Measurements from ENCODE around the gene PRKCH.
A peak's percentile ranks its signal among the peaks of the same experiment; 100 is the strongest.
"Not testable (repeated sequence)": the region's sequence is repeated elsewhere in the genome, so short reads cannot be mapped to it uniquely, and the experiment has no call there.

PRKCH gene

DNA sequence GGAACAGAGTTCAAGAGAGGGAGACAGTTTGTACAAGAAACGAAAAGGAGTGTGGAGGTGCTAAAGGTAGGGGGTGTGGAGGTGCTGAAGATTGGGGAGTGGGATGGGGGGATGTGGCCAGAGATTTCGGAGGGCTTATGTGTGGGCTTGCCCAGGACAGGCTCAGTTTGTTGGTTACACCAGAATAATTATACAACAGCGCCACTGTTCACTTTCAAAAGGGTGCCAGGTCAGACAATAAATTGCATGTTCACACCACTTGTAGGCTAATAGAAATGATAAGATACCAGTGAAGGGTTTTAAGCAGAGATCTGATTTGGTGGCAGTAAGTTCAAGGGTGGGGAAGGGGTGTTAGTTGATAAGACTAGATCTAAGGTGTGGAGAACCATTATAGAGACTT lies 75.3 kb downstream of the PRKCH start:
- DNase-seq: no peak

GRCh38 chr14:61397615-61398014 lies 76.2 kb downstream of the PRKCH start:
- no peak for DNase-seq

DNA sequence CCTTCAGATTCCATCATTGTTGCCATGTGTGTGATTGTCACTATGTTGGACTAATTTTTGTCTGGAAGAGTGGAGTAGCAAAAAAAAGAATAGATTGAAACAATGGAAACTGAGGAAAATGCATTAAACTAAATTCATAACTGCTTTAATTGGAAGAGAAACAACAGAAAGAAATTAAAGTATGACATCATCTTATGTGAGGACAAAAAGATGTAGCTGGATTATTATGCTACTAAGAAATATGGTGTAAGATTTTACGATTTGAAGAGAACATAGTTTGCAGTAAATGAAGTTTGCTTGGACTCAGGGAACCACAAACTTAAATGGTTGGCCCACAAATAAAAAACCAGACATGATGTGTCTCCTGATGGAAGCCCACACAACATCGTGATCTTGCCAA lies 76.8 kb downstream of the PRKCH start:
- DNase-seq: no peak

DNA sequence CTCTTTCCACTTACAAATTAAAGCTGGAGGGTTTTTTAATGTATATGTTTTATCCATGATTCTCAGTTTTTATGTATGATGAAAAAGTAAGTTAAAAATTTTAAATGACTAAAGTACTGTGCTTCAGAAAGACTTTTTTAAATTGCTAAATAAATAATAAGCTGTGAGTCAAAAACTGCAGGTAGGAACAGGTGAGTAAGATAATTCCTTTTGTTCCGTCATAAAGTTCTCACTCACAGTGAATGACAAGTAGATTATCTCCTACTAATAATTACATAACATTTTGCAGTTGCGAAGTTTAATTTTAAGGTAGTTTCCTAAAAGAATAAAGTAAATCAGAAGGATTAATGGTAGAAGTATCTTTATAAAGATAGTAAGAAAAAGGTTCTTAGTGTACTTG lies 78.0 kb downstream of the PRKCH start:
- DNase-seq: no peak

DNA sequence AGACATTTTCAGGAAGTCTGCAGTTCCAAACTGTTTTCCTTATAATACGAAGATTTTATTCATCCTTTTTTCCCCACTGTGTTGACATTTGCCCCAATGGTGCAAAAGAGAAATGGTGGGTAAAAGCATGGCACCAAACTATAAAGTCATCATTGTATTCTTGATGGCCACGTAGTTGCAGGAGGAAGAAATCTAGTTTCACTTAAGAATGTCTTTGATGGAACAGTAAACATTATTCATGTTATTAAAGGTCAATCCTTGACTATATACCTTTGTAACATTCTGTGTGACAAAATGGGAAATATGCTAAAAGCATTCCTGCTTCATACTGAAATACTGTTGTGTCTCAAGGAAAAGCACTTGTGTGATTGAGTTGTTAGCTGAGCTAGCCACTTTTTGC lies 80.1 kb downstream of the PRKCH start:
- no peak for DNase-seq

- DNase-seq: no peak
These were observed 82.0 kb downstream of the PRKCH start for GRCh38 chr14:61403411-61403810.

DNA sequence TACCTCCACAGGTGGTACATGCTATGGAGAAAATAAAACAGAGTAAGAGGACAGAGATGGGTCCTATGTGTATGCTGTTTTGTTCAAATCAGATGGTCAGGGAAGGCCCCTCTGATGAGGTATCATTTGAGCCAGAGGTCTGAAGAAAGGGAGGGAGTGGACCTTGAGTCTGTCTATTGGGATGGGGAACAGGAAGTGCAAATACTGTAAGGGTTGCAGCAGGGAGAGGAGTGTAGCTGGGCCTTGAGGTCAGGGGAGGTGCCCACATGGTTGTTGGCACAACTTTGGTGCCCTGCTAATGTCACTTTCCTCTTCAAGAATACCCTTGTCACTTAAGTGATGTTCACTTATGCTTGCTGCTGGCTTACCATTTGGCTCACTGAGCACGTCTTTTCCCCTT lies 83.3 kb downstream of the PRKCH start:
- DNase-seq: no peak

GRCh38 chr14:61406198-61406597 lies 84.8 kb downstream of the PRKCH start:
- peak; percentile 80 for DNase-seq

DNA sequence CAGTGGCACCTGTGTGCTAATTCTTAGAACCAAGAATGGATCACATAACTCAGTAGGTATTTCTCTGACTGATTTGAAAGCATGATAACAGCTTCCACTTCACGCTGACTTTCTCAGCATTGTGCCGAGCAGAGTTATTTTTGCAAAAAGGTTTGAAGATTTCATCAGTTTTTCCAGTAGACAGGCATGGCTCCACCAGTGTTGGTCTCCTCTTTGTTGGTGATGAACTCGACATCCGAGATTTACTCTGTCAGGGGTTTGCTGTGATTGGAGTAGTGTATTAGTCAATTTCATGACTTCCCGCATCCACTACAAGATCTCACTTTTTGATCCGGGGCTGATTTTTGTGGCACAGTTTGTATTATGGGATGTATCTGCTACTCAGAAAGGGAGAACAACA lies 85.3 kb downstream of the PRKCH start:
- DNase-seq: no peak

- DNase-seq: no peak
These were observed 87.1 kb downstream of the PRKCH start for GRCh38 chr14:61408498-61408897.

GRCh38 chr14:61409782-61410181 lies 88.4 kb downstream of the PRKCH start:
- DNase-seq: peak; percentile 96

DNA sequence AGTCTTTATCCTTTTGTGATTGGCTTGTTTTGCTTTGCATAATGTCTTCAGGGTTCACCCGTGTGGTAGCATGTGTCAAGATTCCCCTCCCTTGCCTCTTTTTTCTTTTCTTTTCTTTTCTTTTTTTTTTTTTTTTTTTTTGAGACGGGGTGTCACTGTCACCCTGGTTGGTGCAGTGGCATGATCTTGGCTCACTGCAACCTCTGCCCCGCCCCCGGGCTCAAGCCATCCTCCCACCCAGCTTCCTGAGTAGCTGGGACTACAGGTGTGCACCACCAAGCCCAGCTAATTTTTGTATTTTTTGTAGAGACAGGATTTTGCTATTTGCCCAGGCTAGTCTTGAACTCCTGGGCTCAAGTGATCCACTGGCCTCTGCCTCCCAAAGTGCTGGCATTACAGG lies 94.6 kb downstream of the PRKCH start:
- DNase-seq: not testable (repeated sequence)

DNA sequence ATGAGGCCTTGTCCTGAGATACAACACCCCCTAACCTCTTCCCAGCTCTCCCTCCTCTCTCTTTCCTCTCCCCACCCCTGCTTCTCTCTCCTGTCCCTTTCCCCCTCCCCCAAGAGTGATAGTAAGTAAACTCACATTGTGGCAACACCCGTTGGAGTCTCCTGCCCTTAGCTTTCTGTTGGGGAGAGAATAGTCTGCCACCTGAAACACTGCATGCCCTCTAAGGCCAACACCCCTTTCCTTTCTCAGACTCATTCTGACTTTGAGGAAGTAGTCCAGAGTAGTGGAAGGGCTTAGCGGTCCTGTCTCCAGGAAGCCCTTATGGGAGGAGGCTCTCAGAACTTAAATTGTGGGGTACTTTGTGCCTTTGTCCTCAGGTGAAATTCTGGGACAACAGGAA lies 95.2 kb downstream of the PRKCH start:
- DNase-seq: no peak

GRCh38 chr14:61417141-61417540 lies 95.8 kb downstream of the PRKCH start:
- DNase-seq: no peak

DNA sequence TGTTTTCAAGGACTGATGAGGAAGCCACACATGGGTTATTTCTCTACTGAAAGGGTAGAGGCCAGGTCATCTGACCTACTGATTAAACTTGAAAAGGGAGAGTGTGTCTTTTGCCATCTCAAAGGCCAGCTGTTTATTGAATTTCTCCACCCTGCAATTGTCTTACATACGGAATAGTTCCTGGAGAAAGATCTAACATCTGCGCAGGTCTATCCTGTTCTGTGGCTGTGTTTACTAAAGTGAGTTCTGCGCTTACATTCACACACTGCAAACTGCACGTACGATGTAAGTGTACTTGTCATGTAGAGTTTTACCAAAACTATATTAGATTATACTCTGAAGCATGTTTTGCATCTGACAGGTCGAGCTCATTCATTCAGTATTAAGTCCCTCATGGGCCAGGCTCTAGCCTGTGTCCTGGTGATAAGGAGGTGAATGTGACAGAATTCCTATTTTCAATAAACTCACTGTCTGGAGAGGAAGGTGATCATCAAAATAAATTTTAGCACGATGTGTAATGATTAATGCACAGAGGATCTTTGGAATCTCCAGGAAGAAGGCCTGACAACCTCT lies 96.6 kb downstream of the PRKCH start:
- no peak for DNase-seq

DNA sequence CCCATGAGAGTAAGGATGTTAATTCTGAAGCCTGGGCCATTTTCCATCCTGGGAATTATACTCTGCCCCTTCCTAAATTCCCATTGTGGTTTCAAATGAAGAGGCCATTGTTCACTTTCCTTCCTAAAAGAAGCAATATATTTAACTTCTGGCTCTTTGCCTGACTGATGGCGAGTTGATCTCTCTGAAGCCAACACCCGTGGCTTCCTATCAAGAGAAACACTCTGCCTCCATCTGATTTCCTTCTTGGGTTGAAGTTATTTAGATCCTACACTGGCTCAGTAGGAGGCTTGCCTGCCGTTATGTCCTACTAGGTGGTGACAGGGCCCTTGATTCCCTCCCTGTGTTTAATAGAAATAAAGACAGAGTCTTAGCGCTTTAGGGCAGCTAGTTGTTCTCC lies 97.4 kb downstream of the PRKCH start:
- peak; percentile 21 for DNase-seq

GRCh38 chr14:61419201-61419600 lies 97.8 kb downstream of the PRKCH start:
- no peak for DNase-seq

- DNase-seq: no peak
These were observed 98.9 kb downstream of the PRKCH start for GRCh38 chr14:61420326-61420725.

- DNase-seq: no peak
These were observed 100.0 kb downstream of the PRKCH start for GRCh38 chr14:61421212-61421923.

- no peak for DNase-seq
These were observed 104.7 kb downstream of the PRKCH start for GRCh38 chr14:61426048-61426447.

DNA sequence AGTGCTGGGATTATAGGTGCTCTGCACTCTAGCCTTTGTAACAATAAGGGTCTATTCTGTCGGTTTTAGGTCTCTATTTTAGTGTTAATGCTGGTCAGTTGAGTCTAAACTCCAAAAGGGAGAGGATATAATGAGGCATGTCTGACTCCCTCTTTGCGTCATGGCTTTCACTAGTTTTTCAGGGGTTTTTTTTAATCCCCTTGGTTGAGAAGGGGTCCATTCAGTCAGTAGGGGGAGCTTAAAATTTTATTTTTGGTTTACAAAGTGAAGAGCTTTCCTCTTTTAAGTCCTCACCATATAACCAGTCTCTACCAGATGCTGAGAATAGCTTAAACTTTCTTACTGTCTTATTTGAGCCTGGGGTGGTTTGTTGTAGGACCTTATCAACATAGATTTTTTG lies 106.9 kb downstream of the PRKCH start:
- DNase-seq: no peak

- DNase-seq: no peak
These were observed 107.9 kb downstream of the PRKCH start for GRCh38 chr14:61429316-61429715.

- DNase-seq: peak; percentile 80
These were observed 108.8 kb downstream of the PRKCH start for GRCh38 chr14:61430066-61430757.

GRCh38 chr14:61433169-61433568 lies 111.8 kb downstream of the PRKCH start:
- DNase-seq: no peak

DNA sequence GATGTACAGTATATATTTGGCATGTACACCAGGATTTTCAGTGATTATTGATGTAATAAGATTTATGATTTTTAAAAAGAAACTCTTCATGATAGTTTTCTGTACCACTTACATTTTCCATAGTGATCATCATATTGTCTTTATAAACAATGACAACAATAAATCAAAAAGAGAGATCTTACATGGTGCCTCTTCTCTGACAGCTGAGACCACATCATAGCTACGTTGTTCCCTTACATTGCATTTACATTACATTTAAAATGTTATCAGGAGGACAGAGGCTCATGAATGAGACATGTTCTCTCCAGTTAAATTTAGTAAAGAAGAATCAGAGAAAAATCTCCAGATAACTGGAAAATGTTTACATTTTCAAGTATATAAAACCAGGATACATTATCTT lies 112.4 kb downstream of the PRKCH start:
- DNase-seq: no peak
